HCT116 (cell line): ENCODE measurements around the gene PTPRJ. TPM values are rescaled to one million over a fixed set of nuclear protein-coding genes. Genes with fewer than 3 reads are reported as not detected.

ENCODE experiments used
- ATAC-seq: fragments of 200-7000 bp; cut with Tn5 transposase; 2 replicates; pipeline ENCODE4 v1.9.1; 2020; ENCODE audit warnings: mild to moderate bottlenecking, moderate library complexity
- BruUV-seq: library from RNA; stranded (reverse); fragments of 400-500 nt; replicated peaks from 2 replicates; lab custom pipeline; 2021; lab: Mats Ljungman, UMichigan
- CTCF ChIA-PET: fragments of 300-600 bp; sonication (Branson Sonifier 250); formaldehyde crosslinking; loops from one replicate; lab custom pipeline; 2021; ENCODE audit warnings: antibody characterized with exemption; lab: Charles Lee
- POLR2A ChIA-PET: fragments of 300-600, 350-600 bp; sonication (Branson Sonifier 250); formaldehyde crosslinking; loops from one replicate; lab custom pipeline; 2021; ENCODE audit warnings: antibody characterized with exemption; lab: Charles Lee
- RAD21 ChIA-PET, 2 experiments: fragments of 300-600 bp; sonication (Branson Sonifier 250); formaldehyde crosslinking; loops; one replicate each; lab custom pipeline; 2023; ENCODE audit warnings: low total read pairs in 2 of 2; ENCODE audit not compliant: uncharacterized antibody in 2 of 2, unreplicated experiment in 2 of 2, low non-redundant PET in 1 of 2; lab: Charles Lee
- DNase-seq: peaks from one replicate; pipeline ENCODE4 v3.0.0-alpha.2; 2010; ENCODE audit warnings: low read depth, low spot score
- H2AFZ ChIP-seq: fragments of 200-600 bp; shearing (Covaris generic), sonication (generic); 2 replicates; pipeline ENCODE4 v1.6.1; 2017; ENCODE audit warnings: low read depth, mixed run types, mixed read lengths, antibody characterized with exemption, low read length; ENCODE audit not compliant: poor library complexity, severe bottlenecking
- H3K27ac ChIP-seq: 2 replicates; pipeline ENCODE4 v1.5.1; 2012; ENCODE audit warnings: low read depth, low read length
- H3K27me3 ChIP-seq: fragments of 200-600 bp; sonication (generic); 2 replicates; pipeline ENCODE4 v1.6.1; 2016; ENCODE audit warnings: mixed run types, low read length, mixed read lengths; ENCODE audit not compliant: insufficient read depth
- H3K36me3 ChIP-seq, 2 experiments: fragments of 200-500 bp in 1 of 2; fragments of 200-600 bp in 1 of 2; sonication (Bioruptor generic) in 1 of 2; sonication (generic) in 1 of 2; 2 replicates each; pipeline versions ENCODE4 v1.5.1 to v1.6.1; 2014 to 2016; ENCODE audit warnings: low read length in 2 of 2, inconsistent platforms in 1 of 2, mixed read lengths in 1 of 2, mixed run types in 1 of 2; ENCODE audit not compliant: insufficient read depth in 2 of 2, control insufficient read depth in 1 of 2
- H3K4me1 ChIP-seq, 2 experiments: fragments of 200-600 bp in 1 of 2; sonication (generic) in 1 of 2; 2 replicates each; pipeline versions ENCODE4 v1.5.1 to v1.6.1; 2012 to 2017; ENCODE audit warnings: low read length in 2 of 2, inconsistent platforms in 1 of 2, mild to moderate bottlenecking in 1 of 2, mixed read lengths in 1 of 2, mixed run types in 1 of 2, moderate library complexity in 1 of 2; ENCODE audit not compliant: insufficient read depth in 2 of 2, control insufficient read depth in 1 of 2
- H3K4me2 ChIP-seq: fragments of 200-600 bp; sonication (generic); 2 replicates; pipeline ENCODE4 v1.6.1; 2017; ENCODE audit warnings: mixed run types, low read length, mixed read lengths
- H3K4me3 ChIP-seq, 2 experiments: fragments of 200-600 bp in 1 of 2; sonication (generic) in 1 of 2; replicated peaks in 1 of 2; 2 replicates each; pipeline ENCODE4 v1.5.1; 2011 to 2016; ENCODE audit warnings: low read length in 2 of 2, control low read depth in 1 of 2, low read depth in 1 of 2, mild to moderate bottlenecking in 1 of 2, mixed read lengths in 1 of 2, mixed run types in 1 of 2
- H3K79me2 ChIP-seq: fragments of 200-600 bp; sonication (generic); 2 replicates; pipeline ENCODE4 v1.6.1; 2017; ENCODE audit warnings: mild to moderate bottlenecking, mixed run types, low read length, moderate library complexity, mixed read lengths; ENCODE audit not compliant: insufficient read depth
- H3K9ac ChIP-seq: fragments of 200-600 bp; sonication (generic); 2 replicates; pipeline ENCODE4 v1.6.1; 2016; ENCODE audit warnings: low read length, mixed read lengths
- H3K9me2 ChIP-seq: fragments of 200-600 bp; sonication (generic), shearing (Covaris generic); 2 replicates; pipeline ENCODE4 v1.6.1; 2017; ENCODE audit warnings: mixed run types, mild to moderate bottlenecking, moderate library complexity; ENCODE audit not compliant: insufficient read depth
- H3K9me3 ChIP-seq, 2 experiments: fragments of 200-500 bp in 1 of 2; fragments of 200-600 bp in 1 of 2; sonication (Bioruptor generic) in 1 of 2; sonication (generic) in 1 of 2; 2 replicates each; pipeline ENCODE4 v1.6.1; 2014 to 2017; ENCODE audit warnings: low read length in 2 of 2, mixed read lengths in 2 of 2, inconsistent platforms in 1 of 2, low read depth in 1 of 2, mild to moderate bottlenecking in 1 of 2, mixed run types in 1 of 2, moderate library complexity in 1 of 2; ENCODE audit not compliant: control insufficient read depth in 1 of 2, insufficient read depth in 1 of 2
- H4K20me1 ChIP-seq: fragments of 200-600 bp; sonication (generic), shearing (Covaris generic); 2 replicates; pipeline ENCODE4 v1.6.1; 2017; ENCODE audit warnings: mixed run types, mild to moderate bottlenecking, moderate library complexity; ENCODE audit not compliant: insufficient read depth
- CEBPB ChIP-seq: IDR thresholded peaks from 2 replicates; pipeline ENCODE4 v1.6.1; 2012; ENCODE audit warnings: low read depth
- EZH2 ChIP-seq: fragments of 200-600 bp; sonication (generic); IDR thresholded peaks from 2 replicates; pipeline ENCODE4 v1.6.1; 2017; ENCODE audit warnings: antibody characterized with exemption, mixed run types
- POLR2A ChIP-seq: IDR thresholded peaks from 2 replicates; pipeline ENCODE4 v1.7.0; 2011; ENCODE audit warnings: borderline replicate concordance; ENCODE audit not compliant: insufficient read depth, insufficient read length; ENCODE audit errors: extremely low read depth
- RAD21 ChIP-seq: IDR thresholded peaks from 2 replicates; pipeline ENCODE4 v1.6.1; 2012; ENCODE audit warnings: low read depth, mild to moderate bottlenecking
- TCF7L2 ChIP-seq: IDR thresholded peaks from 2 replicates; pipeline ENCODE4 v1.7.0; 2011; ENCODE audit warnings: borderline replicate concordance, inconsistent platforms; ENCODE audit not compliant: insufficient read depth, insufficient read length; ENCODE audit errors: extremely low read depth
- YY1 ChIP-seq: IDR thresholded peaks from 2 replicates; pipeline ENCODE4 v1.6.1; 2011; ENCODE audit warnings: low read length, low read depth, moderate library complexity, mild to moderate bottlenecking; ENCODE audit not compliant: insufficient replicate concordance; ENCODE audit errors: extremely low read depth
- intact Hi-C: fragments of 100-400 bp; cut with micrococcal nuclease; formaldehyde crosslinking; loops from 2 replicates; pipeline ENCODE4 v1.10.0; 2022
- total RNA-seq: library from RNA; stranded (reverse); gene quantifications from one replicate; pipeline ENCODE4 v1.2.1, GENCODE V29; 2021; ENCODE audit not compliant: unreplicated experiment
- TF ChIP-seq, protein P1 (sequence below), 3 experiments: fragments of 200-600 bp in 1 of 3; sonication (generic) in 1 of 3; IDR thresholded peaks in 2 of 3; conservative IDR thresholded peaks in 1 of 3; 2 replicates each; pipeline ENCODE4 v1.5.1; 2012 to 2017; ENCODE audit warnings: low read depth in 2 of 3, low read length in 2 of 3, antibody characterized with exemption in 1 of 3, borderline replicate concordance in 1 of 3, control low read depth in 1 of 3, mild to moderate bottlenecking in 1 of 3, mixed read lengths in 1 of 3, mixed run types in 1 of 3, moderate library complexity in 1 of 3; ENCODE audit not compliant: insufficient read depth in 1 of 3

Gene PTPRJ
- total RNA-seq, 1 experiment from 2014 or later: 19.1 TPM

DNA sequence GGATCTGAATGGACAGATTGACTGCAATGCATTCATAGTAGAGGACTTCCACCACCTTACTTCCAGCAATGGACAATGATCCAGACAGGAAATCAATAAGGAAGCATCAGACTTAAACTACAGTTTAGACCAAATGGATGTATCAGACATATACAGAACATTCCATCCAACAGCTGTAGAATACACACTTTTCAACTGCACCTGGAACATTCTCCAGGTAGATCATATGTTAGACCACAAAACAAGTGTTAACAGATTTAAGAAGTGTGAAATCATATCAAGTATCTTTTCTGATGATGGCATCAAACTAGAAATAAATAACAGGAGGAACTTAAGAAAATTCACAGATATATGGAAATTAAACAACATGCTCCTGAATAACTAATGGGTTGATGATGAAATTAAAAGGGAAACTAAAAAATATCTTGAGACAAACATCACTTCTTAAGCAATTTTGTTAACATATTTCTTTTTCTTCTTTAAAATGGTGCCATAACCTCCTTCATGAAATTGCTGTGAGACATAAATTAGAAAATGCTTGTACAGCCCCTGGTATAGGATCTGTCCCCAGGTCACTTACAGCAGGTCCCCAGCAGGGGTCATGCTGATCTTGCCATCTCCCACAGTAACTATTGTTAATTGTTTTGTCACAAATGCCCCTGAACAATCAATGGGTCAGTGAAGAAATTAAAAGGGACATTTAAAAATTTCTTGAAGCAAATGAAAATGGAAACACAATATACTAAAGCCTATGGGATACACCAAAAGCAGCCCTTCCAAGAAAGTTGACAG, 136.3 kb downstream of the PTPRJ start:
- H3K79me2 ChIP-seq: no peaks in the 10 kb centered on the region
- no peaks in the 10 kb centered on the region for H3K36me3 ChIP-seq
- no peaks in the 10 kb centered on the region for H4K20me1 ChIP-seq
- peak; percentile 85 for ATAC-seq
- RAD21 ChIA-PET: no interaction called here
- H3K9ac ChIP-seq: no peak overlapping the region
- DNase-seq: no peak
- TF ChIP-seq RAD21 (peak; percentile 16; the same call in 1 of the 2 replicates), YY1 (no peak)
- TF ChIP-seq, protein P1, sequence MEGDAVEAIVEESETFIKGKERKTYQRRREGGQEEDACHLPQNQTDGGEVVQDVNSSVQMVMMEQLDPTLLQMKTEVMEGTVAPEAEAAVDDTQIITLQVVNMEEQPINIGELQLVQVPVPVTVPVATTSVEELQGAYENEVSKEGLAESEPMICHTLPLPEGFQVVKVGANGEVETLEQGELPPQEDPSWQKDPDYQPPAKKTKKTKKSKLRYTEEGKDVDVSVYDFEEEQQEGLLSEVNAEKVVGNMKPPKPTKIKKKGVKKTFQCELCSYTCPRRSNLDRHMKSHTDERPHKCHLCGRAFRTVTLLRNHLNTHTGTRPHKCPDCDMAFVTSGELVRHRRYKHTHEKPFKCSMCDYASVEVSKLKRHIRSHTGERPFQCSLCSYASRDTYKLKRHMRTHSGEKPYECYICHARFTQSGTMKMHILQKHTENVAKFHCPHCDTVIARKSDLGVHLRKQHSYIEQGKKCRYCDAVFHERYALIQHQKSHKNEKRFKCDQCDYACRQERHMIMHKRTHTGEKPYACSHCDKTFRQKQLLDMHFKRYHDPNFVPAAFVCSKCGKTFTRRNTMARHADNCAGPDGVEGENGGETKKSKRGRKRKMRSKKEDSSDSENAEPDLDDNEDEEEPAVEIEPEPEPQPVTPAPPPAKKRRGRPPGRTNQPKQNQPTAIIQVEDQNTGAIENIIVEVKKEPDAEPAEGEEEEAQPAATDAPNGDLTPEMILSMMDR (IDR thresholded peaks at IDR 0.05 in 2 of 3, conservative IDR thresholded peaks at IDR 0.05 in 1 of 3; ENCODE audit: borderline replicate concordance in 1 of 3, insufficient read depth in 1 of 3, low read depth in 2 of 3, low read length in 2 of 3): peak; percentile 13 to 62 (median 58); a peak in 4 of 6 replicates
- TF ChIP-seq, all 23 proteins: peak for 2
- H3K4me3 ChIP-seq: no peak overlapping the region
- ChIA-PET POLR2A (no interaction called here), CTCF (interaction anchor here (1.0 kb wide), 1 partner anchor 1879 kb away, joined by 4 read pairs; no protein-coding TSS in a partner anchor)
- intact Hi-C loops: loop anchor here (10.0 kb wide), 1 partner anchor 1878 kb away; no protein-coding TSS in a partner anchor
- H3K4me1 ChIP-seq: no peaks in the 10 kb centered on the region
- no TSS peak for BruUV-seq
- no peaks in the 10 kb centered on the region for H3K9me2 ChIP-seq
- H2AFZ ChIP-seq: no peak overlapping the region
- H3K27ac ChIP-seq: no peak overlapping the region
- no peak overlapping the region for H3K4me2 ChIP-seq
- no peaks in the 10 kb centered on the region for H3K27me3 ChIP-seq
- peaks cover 6 to 14% of the 10 kb centered on the region in 2 experiments; a peak in 2 of 4 replicates for H3K9me3 ChIP-seq

DNA sequence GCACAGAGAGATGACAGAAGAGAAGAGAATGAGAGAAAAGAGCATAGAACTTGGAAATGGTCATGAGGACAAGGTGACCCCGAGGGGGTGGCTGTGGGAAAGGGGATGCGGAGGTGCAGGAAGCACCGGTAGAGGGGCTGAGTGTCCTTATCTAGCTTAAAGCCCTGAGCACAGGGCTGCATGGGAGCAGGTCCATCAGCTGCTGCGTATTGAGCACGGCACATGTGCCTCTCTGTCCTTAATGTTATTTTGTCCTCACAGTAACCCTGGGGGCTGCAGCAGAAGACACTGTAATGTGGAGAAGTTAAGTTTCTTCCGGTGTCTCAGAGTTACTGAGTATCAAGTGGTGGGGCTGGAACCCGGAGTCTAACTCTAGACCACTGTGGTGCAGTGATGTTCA, 141.9 kb downstream of the PTPRJ start:
- no peaks in the 10 kb centered on the region for H3K9me2 ChIP-seq
- H3K36me3 ChIP-seq: no peaks in the 10 kb centered on the region; a peak in 1 of 4 replicates
- H3K9ac ChIP-seq: no peak overlapping the region
- no peaks in the 10 kb centered on the region for H4K20me1 ChIP-seq
- no peak overlapping the region for H3K27ac ChIP-seq
- ATAC-seq: no peak
- BruUV-seq: no TSS peak
- H3K9me3 ChIP-seq: no peaks in the 10 kb centered on the region
- ChIA-PET RAD21 (no interaction called here), CTCF (no interaction called here), POLR2A (no interaction called here)
- no peaks in the 10 kb centered on the region for H3K27me3 ChIP-seq
- intact Hi-C loops: no loop called here
- H3K79me2 ChIP-seq: no peaks in the 10 kb centered on the region
- H3K4me1 ChIP-seq: no peaks in the 10 kb centered on the region
- H3K4me2 ChIP-seq: no peak overlapping the region
- no peak overlapping the region for H2AFZ ChIP-seq
- no peak for DNase-seq
- TF ChIP-seq CEBPB (no peak), POLR2A (no peak), TCF7L2 (no peak), EZH2 (no peak)
- TF ChIP-seq, protein P1 (IDR thresholded peaks at IDR 0.05 in 2 of 3, conservative IDR thresholded peaks at IDR 0.05 in 1 of 3; ENCODE audit: borderline replicate concordance in 1 of 3, insufficient read depth in 1 of 3, low read depth in 2 of 3, low read length in 2 of 3): no peak
- TF ChIP-seq, all 23 proteins: peak for 0
- H3K4me3 ChIP-seq: no peak overlapping the region
